8988T (cell line): ENCODE measurements around the gene ZNF771.

Source experiments
- DNase-seq: peaks from one replicate; pipeline ENCODE4 v3.0.0; 2011

Gene ZNF771

DNA sequence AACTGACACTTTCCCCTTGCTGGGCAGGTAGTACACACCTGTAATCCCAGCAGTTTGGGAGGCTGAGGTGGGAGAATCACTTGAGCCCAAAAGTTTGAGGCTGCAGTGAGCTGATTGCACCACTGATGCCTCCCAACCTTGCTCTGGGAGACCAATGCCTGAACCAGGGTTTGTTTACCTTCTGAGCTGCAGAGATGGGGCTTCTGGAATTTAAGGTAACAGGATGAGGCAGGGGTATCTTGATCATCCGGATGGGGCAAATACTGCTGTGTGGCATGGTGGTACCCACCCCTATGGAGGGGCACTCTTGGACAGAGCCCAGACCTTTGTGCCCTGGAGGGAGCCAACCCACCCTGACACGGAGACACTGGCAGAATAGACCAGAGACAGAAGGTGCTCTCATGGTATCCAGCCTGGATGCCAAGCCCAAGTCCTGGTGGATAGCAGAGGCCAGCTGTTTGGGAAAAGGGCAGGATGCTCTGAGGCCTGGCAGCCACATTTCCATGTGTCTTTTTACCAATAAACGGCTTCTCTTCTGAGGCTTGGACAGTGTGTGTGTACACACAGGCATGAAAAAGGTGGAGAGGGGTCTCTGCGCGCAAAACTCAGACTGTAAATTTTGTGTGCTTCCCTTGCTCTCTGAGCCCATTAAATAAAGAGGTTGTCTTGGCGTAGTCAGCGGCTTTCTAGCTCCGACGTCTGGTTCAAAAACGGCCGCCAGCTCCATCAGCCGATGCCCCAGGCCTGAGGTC lies 7.8 kb upstream of the ZNF771 start:
- DNase-seq, result no peak

DNA sequence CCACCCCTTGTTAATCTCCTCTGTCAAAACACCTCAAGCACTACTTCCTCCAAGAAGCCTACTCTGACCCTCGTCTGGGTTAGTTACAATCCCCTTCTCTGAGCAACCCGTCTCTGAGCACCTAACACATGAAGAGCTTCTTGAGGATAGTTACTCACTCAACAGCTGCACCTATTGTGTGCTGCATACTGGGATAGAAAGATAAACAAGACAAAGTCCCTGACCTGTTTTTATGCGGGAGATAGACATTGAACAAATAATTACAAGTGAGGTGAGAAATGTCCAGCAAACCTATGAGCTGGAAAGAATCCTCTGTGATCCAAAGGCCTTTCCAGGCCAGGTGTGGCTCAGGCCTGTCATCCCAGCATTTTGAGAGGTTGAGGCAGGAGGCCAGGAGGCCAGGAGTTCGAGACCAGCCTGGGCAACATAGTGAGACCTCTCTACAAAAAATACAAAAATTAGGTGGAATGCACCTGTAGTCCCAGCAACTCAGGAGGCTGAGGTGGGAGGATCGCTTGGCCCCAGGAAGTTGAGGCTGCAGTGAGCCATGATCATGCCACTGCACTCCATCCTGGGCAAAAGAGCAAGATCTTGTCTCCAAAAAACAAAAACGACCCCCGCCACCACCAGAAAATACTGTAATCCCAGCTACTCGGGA lies 5.5 kb upstream of the ZNF771 start:
- no peak for DNase-seq

DNA sequence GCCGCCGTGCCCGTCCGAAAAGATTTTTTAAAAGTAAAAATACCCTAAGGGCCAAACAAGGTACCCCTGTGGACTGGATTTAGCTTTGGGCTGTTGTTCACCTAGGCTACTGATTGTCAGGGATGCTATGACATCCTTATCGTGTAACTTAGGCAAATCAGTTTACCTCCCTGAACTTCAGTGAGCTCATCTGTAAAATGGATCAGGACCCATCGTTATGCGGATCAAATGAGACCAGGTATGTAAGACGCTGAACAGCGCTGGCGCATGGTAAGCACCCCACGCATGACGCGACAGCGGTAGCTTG lies 658 bp upstream of the ZNF771 start:
- no peak for DNase-seq

DNA sequence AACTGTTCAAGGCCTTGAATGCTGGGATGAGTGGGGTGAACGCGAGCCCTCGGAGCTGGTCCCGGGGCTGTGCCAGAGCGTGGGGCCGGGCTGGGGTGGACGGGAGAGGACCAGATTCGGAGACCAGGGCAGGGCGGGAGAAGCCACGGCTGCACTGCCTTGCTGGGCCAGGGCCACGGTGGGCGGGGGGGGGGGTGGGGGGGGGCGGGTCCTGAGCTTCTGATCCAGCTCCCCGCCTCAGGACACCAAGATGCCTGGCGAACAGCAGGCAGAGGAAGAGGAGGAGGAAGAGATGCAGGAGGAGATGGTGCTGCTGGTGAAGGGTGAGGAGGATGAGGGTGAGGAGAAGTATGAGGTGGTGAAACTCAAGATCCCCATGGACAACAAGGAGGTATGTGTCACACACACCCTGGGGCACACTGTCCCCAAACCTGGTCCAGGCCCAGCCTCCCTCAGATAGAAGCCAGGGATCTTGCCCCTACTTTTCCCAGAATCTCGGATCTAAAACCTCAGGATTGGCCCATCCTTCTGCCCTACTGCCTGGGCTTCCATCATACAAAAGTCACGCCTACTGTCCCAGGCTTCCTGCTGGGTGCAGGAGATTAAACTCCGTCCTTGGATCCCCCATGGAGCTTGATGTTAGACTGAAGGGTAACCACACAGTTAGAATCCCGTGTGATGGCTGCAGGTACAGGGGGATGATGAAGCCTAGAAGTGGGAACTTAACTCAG lies 563 bp downstream of the ZNF771 start:
- DNase-seq, result no peak

DNA sequence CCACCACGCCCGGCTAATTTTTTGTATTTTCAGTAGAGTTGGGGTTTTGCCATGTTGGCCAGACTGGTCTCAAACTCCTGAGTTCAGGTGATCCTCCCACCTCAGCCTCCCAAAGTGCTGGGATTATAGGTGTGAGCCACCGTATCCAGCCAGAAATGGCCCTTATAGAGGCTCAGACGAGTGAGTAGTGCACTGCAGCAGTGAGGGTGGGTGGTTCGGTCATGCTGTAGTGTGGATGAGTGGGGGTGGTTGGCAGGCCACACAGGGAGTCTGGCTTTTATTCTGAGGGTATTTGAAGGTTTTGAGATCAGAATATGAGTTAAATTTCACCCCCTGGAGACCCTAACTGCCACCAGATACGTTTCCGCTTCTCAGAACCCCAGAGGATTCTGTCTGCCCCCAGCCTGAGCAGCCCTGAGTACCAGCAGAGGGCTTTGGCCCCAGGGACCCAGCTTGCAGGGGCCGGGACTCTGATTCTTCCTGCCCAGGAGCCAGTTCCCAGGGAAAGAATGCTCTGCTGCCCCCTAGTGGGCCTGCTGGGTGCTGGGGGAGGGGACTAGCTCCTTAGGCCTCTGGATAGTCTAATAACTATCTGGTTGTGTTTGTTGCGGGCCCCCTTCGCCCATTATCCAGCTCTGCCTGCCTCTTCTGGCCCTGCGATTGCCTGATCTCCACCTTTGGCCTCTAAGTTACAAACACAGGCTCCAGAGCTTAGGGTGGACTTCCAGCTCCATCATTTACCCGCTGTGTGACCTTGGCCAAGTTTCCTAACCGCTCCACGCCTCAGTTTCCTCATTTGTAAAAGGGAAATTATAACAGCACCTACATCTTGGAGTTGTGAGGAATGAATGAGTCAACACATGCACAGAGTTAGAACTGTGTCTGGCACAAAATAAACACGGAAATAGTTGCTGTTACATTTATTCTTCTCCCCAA lies 2.0 kb downstream of the ZNF771 start:
- DNase-seq, result peak; percentile 58

DNA sequence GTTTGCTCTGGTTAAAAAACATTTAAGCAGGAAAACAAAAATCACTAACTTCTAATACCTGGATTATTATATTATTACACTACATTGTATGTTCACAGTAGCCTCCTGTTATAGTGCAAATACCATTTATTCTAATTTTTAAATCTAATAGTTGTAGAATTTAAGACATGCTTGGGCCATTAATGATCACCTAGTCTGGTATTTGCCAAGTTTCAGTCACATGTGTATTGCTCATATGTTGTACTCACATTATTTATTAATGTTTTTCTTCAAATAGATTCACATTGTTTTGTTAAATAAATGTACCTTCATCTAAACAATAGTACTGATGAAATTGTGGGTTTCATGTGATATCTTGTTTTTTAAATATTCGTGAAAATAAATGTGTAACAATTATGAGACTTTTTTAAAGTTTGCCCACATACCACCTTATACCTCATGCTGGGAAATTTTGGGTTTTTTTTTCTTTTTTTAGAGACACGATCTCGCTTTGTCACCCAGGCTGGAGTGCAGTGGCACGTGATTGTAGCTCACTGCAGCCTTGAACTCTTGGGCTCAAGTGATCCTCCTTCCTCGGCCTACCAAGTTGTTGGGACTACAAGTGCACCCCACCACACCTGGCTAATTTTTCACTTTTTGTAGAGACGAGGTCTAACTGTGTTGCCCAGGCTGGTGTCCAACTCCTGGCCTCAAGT lies 5.9 kb downstream of the ZNF771 start:
- DNase-seq, result no peak

DNA sequence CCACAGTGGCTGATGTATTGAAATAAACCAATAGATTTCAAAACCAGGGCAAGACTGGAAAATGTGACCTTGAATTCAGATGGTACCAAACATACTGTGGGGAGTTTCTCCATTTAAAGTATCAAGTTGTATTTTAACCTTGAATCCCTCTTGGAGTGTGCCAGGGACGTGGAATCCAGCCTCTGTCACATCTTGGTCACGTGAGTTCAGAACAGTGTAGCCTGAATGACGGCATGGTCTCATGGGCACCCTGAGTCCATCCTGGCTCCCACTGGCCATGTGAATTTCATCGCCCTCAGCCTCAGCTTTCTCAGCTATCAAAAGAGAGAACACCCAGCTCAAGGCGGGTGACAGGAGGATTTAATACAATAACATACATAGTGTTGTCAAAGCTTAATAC lies 6.8 kb downstream of the ZNF771 start:
- DNase-seq, result no peak

DNA sequence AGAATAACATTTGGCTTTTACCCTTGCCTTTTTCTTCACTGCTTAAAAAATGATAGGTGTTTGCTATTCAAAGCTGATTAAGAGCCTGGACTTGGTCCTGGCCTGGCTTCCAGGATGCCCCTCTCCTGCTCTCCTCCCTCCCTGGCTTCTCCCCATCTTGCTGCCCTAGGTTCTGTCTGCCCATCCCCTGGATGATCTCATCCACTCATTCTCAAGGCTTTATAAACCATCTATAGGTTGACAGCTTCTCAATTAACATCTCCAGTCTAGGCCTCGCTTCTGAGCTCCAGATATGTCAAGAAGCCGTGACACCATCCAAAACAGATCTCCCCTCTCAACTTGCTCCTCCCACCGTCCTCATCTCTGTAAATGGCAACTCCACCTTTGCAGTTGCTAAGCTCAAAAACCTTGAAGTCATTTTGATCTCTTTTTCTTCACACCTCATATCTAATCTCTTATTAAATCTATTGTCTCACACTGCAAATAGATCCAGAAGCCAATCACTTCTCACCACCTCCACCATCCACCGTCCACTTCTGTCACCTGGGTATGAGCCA lies 8.7 kb downstream of the ZNF771 start:
- DNase-seq, result no peak

DNA sequence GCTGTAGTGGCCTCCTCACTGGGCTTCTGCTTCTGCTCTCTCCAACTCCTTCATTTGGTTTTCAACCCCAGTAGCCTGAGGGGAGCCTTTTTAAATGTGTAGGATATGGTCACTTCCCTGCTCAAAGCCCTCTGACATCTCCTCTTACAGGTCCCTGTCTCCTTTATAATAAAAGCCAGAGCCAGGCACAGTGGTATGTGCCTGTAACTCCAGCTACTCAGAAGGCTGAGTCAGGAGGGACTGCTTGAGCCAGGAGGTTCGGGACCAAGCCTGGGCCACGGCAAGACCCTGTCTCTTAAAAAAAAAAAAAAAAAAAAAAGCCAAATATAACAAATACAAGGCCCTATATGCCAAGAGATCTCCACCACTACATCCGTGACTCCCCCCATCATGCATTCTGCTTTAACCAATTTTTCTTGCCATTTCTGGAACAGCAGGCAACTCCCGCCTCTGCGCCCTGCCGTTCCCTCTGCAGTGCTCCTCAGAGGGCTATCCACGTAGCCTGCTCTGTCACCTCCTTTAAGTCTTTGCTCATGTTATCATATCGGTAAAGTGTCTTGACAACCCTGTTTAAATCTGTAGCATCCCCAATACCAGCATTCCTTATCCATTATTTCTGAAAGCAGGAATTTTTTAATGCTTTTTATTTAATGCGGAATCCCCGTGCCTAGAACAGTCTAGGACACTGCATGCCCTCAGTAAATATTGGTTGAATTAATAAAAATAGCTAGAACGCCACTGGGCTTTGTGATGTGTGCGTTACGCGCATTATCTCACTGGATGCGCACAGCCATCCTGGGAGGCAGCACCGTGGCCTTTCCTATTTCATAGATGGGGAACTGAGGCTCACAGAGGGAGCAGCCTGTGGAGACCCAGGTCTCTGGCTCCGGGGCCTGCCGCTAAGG lies 9.5 kb downstream of the ZNF771 start:
- DNase-seq, result no peak

DNA sequence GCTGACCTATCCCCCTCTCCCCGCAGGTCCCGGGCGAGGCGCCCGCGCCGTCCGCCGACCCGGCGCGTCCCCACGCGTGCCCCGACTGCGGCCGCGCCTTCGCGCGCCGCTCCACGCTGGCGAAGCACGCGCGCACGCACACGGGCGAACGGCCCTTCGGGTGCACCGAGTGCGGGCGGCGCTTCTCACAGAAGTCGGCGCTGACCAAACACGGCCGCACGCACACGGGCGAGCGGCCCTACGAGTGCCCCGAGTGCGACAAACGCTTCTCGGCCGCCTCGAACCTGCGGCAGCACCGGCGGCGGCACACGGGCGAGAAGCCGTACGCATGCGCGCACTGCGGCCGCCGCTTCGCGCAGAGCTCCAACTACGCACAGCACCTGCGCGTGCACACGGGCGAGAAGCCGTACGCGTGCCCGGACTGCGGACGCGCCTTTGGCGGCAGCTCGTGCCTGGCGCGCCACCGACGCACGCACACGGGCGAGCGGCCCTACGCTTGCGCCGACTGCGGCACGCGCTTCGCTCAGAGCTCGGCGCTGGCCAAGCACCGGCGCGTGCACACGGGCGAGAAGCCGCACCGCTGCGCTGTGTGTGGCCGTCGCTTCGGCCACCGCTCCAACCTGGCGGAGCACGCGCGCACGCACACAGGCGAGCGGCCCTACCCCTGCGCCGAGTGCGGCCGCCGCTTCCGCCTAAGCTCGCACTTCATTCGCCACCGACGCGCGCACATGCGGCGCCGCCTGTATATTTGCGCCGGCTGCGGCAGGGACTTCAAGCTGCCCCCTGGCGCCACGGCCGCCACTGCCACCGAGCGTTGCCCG lies 10.3 kb downstream of the ZNF771 start:
- DNase-seq, result peak; percentile 88

DNA sequence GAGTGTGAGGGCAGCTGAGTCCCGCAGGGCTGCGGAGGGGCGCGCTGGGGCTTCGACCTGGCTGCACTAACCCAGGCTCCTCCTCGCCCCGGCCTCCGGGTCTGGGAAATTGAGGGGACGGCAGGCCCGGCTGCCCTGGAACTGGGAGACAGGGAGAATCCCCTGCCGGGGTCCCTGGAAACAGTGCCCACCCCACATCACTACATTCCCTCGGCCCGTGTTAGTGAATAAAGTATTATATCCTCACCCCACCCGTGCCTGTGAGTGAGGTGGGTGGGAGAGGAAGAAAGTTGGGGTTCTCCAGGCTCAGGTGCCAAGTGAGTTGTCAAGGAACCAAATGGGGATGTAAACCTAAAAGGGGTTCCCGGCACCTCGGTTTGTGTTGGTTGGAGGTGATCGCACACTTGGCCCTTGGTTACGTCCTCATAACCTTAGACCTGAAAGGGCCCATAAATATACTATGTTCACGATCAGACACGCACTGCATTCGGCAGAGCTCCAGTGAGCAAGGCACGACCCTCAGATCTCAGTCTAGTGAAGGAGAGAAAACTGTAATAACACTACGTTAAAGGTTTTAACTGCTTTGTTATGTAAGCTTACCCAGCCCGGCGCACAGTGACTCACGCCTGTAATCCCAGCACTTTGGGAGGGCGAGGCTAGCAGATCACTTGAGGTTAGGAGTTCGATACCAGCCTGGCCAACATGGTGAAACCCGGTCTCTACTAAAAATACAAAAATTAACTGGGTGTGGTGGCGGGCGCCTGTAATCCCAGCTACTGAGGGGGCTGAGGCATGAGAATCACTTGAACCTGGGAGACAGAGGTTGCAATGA lies 11.2 kb downstream of the ZNF771 start:
- no peak for DNase-seq

DNA sequence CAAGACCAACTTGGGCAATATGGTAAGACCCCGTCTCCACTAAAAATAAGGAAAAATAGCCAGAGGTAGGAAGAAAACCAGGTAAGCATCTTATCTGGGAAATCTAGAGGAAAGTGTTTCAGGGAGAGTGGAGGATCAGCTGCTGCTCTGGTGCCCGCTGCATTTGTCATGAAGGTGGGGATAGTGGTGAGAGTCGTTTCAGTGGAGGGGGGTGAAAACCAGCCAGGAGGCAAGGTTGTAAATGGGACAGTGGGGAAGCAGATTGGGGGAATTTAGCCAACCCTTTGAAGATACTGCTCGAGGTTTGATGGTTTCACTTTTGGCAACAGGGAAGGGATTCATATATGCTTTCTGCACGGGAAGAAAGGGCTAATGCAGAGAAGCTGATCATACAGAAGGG lies 13.6 kb downstream of the ZNF771 start:
- no peak for DNase-seq

DNA sequence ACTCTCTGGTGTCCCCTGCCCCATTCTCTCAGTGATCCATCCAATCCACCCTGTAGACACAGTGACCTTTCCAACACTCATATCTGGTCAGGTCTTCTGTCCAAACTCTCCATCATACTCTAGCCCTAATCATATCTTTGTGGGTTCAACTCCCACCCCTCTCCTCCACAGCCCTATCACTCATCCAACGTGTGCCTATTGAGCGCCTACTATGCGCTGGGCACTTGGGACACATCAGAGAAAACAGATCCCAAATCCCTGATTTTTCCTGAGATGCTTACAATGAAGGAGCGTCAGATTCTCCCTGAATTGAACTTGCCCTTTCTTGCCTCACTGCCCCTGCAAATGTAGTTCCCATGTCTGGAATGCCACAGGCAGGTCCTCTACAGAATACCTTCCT lies 20.6 kb downstream of the ZNF771 start:
- DNase-seq, result no peak

DNA sequence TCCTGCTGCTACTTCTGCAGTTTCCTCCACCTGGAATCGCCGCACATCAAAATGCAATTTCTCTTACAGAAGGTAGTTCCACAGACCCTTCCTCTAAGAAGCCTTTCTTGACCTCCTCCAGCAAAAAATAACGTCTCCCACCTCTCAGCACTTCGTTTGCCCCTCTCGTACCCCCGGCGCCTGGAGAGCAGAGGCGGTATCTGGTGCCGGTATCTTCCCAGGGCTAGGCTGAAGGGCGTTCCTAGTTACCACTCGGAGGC lies 21.9 kb downstream of the ZNF771 start:
- DNase-seq, result no peak

DNA sequence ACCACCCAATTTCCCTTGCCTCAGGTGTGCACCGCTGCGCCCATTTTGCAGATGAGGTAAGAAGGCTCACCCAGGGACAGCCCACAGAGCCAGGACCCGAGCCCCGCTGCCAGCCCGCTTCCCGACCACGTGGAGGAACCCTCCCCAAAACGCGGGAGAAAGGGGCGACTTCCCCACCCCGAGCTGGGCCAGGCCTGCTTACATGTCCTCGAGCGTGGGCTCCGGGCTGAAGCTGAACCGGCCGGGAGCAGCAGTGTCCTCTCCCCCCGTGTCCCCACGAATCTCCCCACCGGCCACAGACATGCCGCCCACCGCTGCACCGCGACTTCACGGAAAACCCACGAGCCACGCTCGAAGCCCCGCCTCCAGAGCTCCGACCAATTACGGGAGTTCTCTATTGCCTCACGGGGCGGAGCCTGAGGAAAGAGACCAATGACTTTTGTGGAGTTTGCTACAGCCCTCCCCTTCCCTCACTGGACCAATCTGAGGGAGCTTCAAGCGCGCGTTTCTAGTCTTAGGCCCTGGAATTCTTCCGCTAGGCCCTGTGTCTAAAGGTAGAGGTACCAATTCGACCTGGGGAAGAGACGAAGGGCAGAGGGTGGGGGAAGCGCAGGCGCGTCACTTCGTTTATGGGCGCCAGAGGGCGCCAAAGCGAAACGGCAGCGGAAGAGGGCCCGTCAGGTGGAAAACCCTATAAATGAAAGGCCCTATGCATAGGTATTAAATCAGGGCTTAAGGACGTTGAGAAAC lies 22.4 kb downstream of the ZNF771 start, which contains the start of gene DCTPP1:
DCTPP1 (minus strand) TSS at position 353 of the 750 bp plus-strand sequence; CDS start at position 303, 50 bp downstream.
- peak; percentile 55 for DNase-seq

DNA sequence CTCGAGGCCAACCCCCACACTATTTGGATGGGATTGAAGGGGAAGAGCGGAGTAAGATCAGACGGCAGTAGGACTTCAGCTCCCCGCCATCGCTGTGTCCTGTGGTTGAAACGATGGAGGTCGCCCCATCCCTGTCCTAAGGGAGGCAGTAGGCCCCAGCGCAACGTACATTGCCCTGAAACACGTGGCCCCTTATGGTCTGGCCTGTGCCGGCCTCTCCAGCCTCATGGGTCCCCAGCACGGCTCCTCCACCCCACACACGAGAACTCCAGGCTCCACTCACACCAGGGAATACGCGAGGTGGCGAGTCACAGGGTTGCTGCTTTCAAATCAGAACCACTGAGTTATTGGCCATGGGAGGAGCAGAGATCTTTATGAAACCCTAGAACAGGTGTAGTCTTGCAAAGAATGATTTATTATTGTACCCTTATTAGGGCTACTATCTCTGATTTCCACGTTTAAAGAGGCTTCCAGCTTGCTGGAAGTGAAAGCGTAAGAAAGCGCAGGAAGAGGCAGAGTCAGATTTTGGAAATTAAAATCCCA lies 23.1 kb downstream of the ZNF771 start:
- no peak for DNase-seq

DNA sequence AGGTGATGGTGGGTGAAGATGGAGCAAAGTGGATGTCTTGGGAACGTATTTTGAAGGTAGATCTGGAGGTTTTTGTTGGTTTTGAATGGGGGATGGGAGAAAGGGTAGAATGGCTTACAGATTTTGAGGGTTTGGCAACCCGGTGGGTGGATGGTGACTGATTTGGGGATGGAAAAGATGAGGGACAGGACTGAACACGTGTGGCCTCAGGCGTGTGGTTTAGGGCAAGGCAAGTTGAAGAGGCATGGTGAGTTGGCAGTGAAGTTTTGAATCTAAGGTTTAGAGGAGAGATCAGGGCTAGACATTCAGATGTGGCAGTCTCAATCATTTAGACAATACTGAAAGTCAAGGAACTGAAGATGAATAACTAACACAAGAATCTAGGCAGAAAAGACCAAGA lies 27.4 kb downstream of the ZNF771 start:
- no peak for DNase-seq

DNA sequence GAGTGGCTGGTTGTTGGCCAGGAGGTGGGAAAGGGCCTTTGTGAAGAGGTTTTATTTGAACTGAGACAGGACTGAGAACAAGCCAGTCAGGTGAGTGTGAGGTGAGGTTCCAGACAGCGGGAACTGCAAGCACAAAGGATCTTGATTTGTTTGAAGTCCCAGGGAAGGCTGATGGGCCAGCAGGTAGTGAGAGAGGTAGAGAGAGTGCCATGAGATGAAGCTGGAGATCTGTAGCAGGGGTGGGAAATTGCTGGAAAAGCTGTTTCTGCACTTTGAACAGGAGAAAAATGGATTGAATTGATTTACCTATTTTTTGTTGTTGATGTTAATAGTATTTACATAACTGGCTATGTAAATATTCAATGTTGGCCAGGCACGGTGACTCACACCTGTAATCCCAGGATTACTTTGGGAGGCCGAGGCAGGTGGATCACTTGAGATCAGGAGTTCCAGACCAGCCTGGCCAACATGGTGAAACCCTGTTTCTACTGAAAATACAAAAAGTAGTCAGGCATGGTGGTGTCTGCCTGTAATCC lies 30.2 kb downstream of the ZNF771 start:
- DNase-seq, result no peak
